WTC11 (cell line): ENCODE data around the gene MS4A6A.

Source experiments
- CTCF ChIP-seq: fragments of 200-600 bp; IDR thresholded peaks from 2 replicates; pipeline ENCODE4 v1.8.0; 2022; ENCODE audit warnings: antibody characterized with exemption
- E2F5 ChIP-seq: sonication (generic); formaldehyde crosslinking; IDR thresholded peaks from 2 replicates; pipeline ENCODE4 v1.8.1; 2022; ENCODE audit warnings: mild to moderate bottlenecking, moderate library complexity, missing genetic modification reagents
- ELF4 ChIP-seq: sonication (generic); formaldehyde crosslinking; IDR thresholded peaks from 2 replicates; pipeline ENCODE4 v1.8.1; 2022; ENCODE audit warnings: low read depth, mild to moderate bottlenecking, moderate library complexity, missing genetic modification reagents
- ETV6 ChIP-seq: sonication (generic); formaldehyde crosslinking; IDR thresholded peaks from 2 replicates; pipeline ENCODE4 v1.8.1; 2022; ENCODE audit warnings: mild to moderate bottlenecking, missing genetic modification reagents
- FOXK1 ChIP-seq: sonication (generic); formaldehyde crosslinking; IDR thresholded peaks from 2 replicates; pipeline ENCODE4 v1.8.0; 2022; ENCODE audit warnings: mild to moderate bottlenecking, moderate library complexity, missing genetic modification reagents
- JUN ChIP-seq: sonication (generic); formaldehyde crosslinking; IDR thresholded peaks from 2 replicates; pipeline ENCODE4 v1.8.0; 2023; ENCODE audit warnings: mild to moderate bottlenecking, missing genetic modification reagents
- MLX ChIP-seq: sonication (generic); formaldehyde crosslinking; IDR thresholded peaks from 2 replicates; pipeline ENCODE4 v1.8.1; 2023; ENCODE audit warnings: mild to moderate bottlenecking, missing genetic modification reagents, moderate library complexity
- TEAD4 ChIP-seq: sonication (generic); formaldehyde crosslinking; IDR thresholded peaks from 2 replicates; pipeline ENCODE4 v1.8.0; 2022; ENCODE audit warnings: mild to moderate bottlenecking, missing genetic modification reagents
- USF1 ChIP-seq: sonication (generic); formaldehyde crosslinking; IDR thresholded peaks from 2 replicates; pipeline ENCODE4 v1.8.0; 2022; ENCODE audit warnings: mild to moderate bottlenecking, missing genetic modification reagents
- ZNF121 ChIP-seq: sonication (generic); formaldehyde crosslinking; IDR thresholded peaks from 2 replicates; pipeline ENCODE4 v1.8.0; 2023; ENCODE audit warnings: missing genetic modification reagents
- ZNF138 ChIP-seq: sonication (generic); formaldehyde crosslinking; conservative IDR thresholded peaks from 2 replicates; pipeline ENCODE4 v1.8.1; 2022; ENCODE audit warnings: mild to moderate bottlenecking, moderate library complexity, missing genetic modification reagents

GRCh38 chr11:60169264-60169915 lies 13.5 kb downstream of the MS4A6A start:
- TF ChIP-seq E2F5 (no peak), CTCF (no peak), USF1 (CRISPR knock-in tag) (no peak), JUN (CRISPR knock-in tag) (no peak), FOXK1 (CRISPR knock-in tag) (no peak), ETV6 (no peak), ZNF121 (CRISPR knock-in tag) (no peak), ELF4 (CRISPR knock-in tag) (no peak), MLX (CRISPR knock-in tag) (no peak), ZNF138 (CRISPR knock-in tag) (no peak), TEAD4 (CRISPR knock-in tag) (no peak)
